ENCODE results near the gene BBX. TPM values are rescaled to one million over a fixed set of nuclear protein-coding genes. Genes with fewer than 3 reads are reported as not detected.
"Not testable (repeated sequence)": the region's sequence is repeated elsewhere in the genome, so short reads cannot be mapped to it uniquely, and the experiment has no call there.

Gene BBX
- total and polyA plus RNA-seq, 2 of the 4 experiments (the other 2 are of a cell fraction): 13.6 to 107 TPM

DNA sequence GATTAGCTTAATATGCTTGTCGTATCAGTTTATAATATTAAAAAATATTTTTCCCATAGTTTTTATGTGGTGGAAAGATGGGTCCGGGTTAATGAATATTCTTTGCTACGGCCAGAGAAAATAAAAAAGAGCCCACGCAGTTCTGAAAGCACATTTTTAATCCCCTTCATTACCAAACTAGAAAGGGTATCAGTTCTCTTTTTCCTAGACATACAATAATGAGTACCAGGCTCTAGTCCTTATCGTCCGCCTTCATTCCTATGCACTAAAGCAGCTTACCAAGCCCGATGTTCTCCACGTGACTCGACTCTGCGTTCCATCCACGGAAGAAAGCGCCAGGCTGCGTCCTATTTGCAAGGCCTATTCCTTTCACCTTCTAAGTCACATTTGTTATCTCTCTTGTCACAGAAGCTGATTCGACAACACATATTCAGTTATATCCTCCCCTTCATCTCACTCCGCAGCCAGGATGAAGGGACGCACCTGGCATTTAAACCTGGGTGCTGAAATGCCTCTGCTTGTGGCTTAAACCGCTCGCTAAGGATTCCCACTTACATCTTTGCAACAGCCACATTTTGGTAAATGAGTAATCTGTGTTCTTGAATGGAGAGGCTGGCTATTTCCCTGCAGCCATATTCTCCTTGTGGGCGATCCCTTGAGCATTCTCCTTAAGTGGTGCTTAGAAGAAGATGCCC lies 311.1 kb downstream of the BBX start:
- H2AFZ ChIP-seq (replicated peaks; ENCODE audit: low read length, poor library complexity): no peak overlapping the region
- intact Hi-C loops (cut with micrococcal nuclease): no loop called here
- dilution Hi-C loops (cut with HindIII; ENCODE audit: low sequenced_read_pairs, unreplicated experiment): no loop called here
- no peaks in the 10 kb centered on the region for H4K20me1 ChIP-seq (ENCODE audit: insufficient read depth, low read length)
- H3K4ac ChIP-seq (ENCODE audit: low read depth, low read length): no peak overlapping the region
- H3K27me3 ChIP-seq (ENCODE audit: control insufficient read depth, insufficient read depth, low read length): no peaks in the 10 kb centered on the region; the same call in 1 of the 2 replicates
- ATAC-seq (ENCODE audit: low read depth) (no peak), DNase-seq (no peak)
- H2AK5ac ChIP-seq (ENCODE audit: low read depth, low read length): no peak overlapping the region
- no peak overlapping the region for H3K4me3 ChIP-seq (ENCODE audit: insufficient read depth, low read depth, low read length)
- H3K36me3 ChIP-seq (ENCODE audit: control insufficient read depth, insufficient read depth, low read length): no peaks in the 10 kb centered on the region
- WGBS, 2 experiments (ENCODE audit: extremely low coverage in 2 of 2, insufficient read length in 1 of 2): 90% methylated on average over 5 of the region's 19 CpGs; no CpG with 5 or more reads in 1 of the 2 experiments
- no peaks in the 10 kb centered on the region for H3K9me3 ChIP-seq (ENCODE audit: control insufficient read depth, insufficient read depth, low read length)
- no peaks in the 10 kb centered on the region for H3K4me1 ChIP-seq (ENCODE audit: control insufficient read depth, insufficient read depth, low read length)
- H4K8ac ChIP-seq (ENCODE audit: low read depth in 2 of 2, low read length in 2 of 2): no peak overlapping the region
- H3K9me1 ChIP-seq (ENCODE audit: insufficient read depth, low read length): no peaks in the 10 kb centered on the region
- H2BK120ac ChIP-seq (ENCODE audit: low read depth, low read length): no peak overlapping the region
- no peak overlapping the region for H3K9ac ChIP-seq (ENCODE audit: low read depth, low read length)
- no TSS peak for BruUV-seq (replicated peaks)
- POLR2A ChIA-PET (ENCODE audit: unreplicated experiment): no interaction called here
- no peak overlapping the region for H4K91ac ChIP-seq (ENCODE audit: insufficient read depth, low read depth, low read length)
- H4K5ac ChIP-seq (ENCODE audit: low read depth, low read length): no peak overlapping the region
- H3K56ac ChIP-seq (ENCODE audit: extremely low read depth, insufficient read depth, low read length): no peak overlapping the region
- H2BK15ac ChIP-seq (ENCODE audit: low read depth, low read length): no peak overlapping the region
- no peak overlapping the region for H2BK20ac ChIP-seq (ENCODE audit: low read depth, low read length)
- CTCF ChIA-PET: no interaction called here
- no peak overlapping the region for H3K18ac ChIP-seq (ENCODE audit: low read depth, low read length)
- H3K23ac ChIP-seq (ENCODE audit: low read depth, low read length): no peak overlapping the region
- in situ Hi-C loops (cut with MboI; ENCODE audit: low sequenced_read_pairs): no loop called here
- TF ChIP-seq SMC3 (IDR thresholded peaks at IDR 0.05; ENCODE audit: low read depth, low read length) (no peak), RCOR1 (IDR thresholded peaks at IDR 0.05; ENCODE audit: insufficient replicate concordance, low read length) (no peak)
- no peak overlapping the region for H2BK5ac ChIP-seq (ENCODE audit: low read depth, low read length, poor library complexity, severe bottlenecking)
- no peaks in the 10 kb centered on the region for H3K79me1 ChIP-seq (ENCODE audit: low read depth in 1 of 2, low read length in 2 of 2)
- H3K4me2 ChIP-seq (ENCODE audit: low read depth, low read length): no peak overlapping the region
- no peak overlapping the region for H2AK9ac ChIP-seq (replicated peaks; ENCODE audit: low read depth, low read length, poor library complexity)
- no peak overlapping the region for H3K27ac ChIP-seq (ENCODE audit: insufficient read depth, low read length)
- H3K14ac ChIP-seq (replicated peaks; ENCODE audit: low read depth, low read length): no peak overlapping the region

DNA sequence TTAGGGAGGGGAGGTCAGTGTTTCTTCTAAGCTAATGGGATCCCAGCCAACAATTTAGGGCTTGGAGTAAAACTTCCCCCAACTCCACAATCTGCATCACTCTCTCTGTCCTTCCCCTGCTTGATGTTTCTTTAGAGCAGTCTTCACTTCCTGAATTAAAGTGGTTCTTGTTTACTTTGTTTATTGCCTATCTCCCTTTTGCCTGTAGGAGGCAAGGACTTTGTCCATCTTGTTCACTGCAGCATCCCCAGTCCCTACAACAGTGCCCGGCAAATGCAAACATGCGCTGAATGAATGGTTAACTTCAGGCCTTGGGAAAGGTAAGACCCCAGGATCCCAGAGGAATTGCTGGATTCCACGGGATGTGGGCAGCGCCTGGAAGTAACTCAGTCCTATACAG lies 312.2 kb downstream of the BBX start:
- H3K79me1 ChIP-seq (ENCODE audit: low read depth in 1 of 2, low read length in 2 of 2); H2AFZ ChIP-seq (replicated peaks; ENCODE audit: low read length, poor library complexity); in situ Hi-C loops (cut with MboI; ENCODE audit: low sequenced_read_pairs); H3K4me2 ChIP-seq (ENCODE audit: low read depth, low read length); H3K4me1 ChIP-seq (ENCODE audit: control insufficient read depth, insufficient read depth, low read length); H3K4ac ChIP-seq (ENCODE audit: low read depth, low read length); H4K8ac ChIP-seq (ENCODE audit: low read depth in 2 of 2, low read length in 2 of 2); H2AK9ac ChIP-seq (replicated peaks; ENCODE audit: low read depth, low read length, poor library complexity); H3K27ac ChIP-seq (ENCODE audit: insufficient read depth, low read length); DNase-seq; H3K9me1 ChIP-seq (ENCODE audit: insufficient read depth, low read length); H3K14ac ChIP-seq (replicated peaks; ENCODE audit: low read depth, low read length); H2AK5ac ChIP-seq (ENCODE audit: low read depth, low read length); H3K9ac ChIP-seq (ENCODE audit: low read depth, low read length); intact Hi-C loops (cut with micrococcal nuclease); H3K36me3 ChIP-seq (ENCODE audit: control insufficient read depth, insufficient read depth, low read length); H4K91ac ChIP-seq (ENCODE audit: insufficient read depth, low read depth, low read length); H2BK15ac ChIP-seq (ENCODE audit: low read depth, low read length); BruUV-seq (replicated peaks); POLR2A ChIA-PET (ENCODE audit: unreplicated experiment); H3K27me3 ChIP-seq (ENCODE audit: control insufficient read depth, insufficient read depth, low read length); dilution Hi-C loops (cut with HindIII; ENCODE audit: low sequenced_read_pairs, unreplicated experiment); H2BK5ac ChIP-seq (ENCODE audit: low read depth, low read length, poor library complexity, severe bottlenecking); ATAC-seq (ENCODE audit: low read depth); H2BK120ac ChIP-seq (ENCODE audit: low read depth, low read length); H2BK20ac ChIP-seq (ENCODE audit: low read depth, low read length); H3K23ac ChIP-seq (ENCODE audit: low read depth, low read length); H3K9me3 ChIP-seq (ENCODE audit: control insufficient read depth, insufficient read depth, low read length); H4K20me1 ChIP-seq (ENCODE audit: insufficient read depth, low read length); H4K5ac ChIP-seq (ENCODE audit: low read depth, low read length); H3K56ac ChIP-seq (ENCODE audit: extremely low read depth, insufficient read depth, low read length); H3K4me3 ChIP-seq (ENCODE audit: insufficient read depth, low read depth, low read length); H3K18ac ChIP-seq (ENCODE audit: low read depth, low read length): not testable (repeated sequence)
- WGBS, 2 experiments (ENCODE audit: extremely low coverage in 2 of 2, insufficient read length in 1 of 2): no CpG with 5 or more reads among the region's 4 CpGs
- CTCF ChIA-PET: interaction anchor here (1.4 kb wide), 1 partner anchor 11 kb away, joined by 5 read pairs; no protein-coding TSS in a partner anchor

Data from IMR-90 (cell line).